CD4-positive, CD25-positive, alpha-beta regulatory T cell (primary cell): ENCODE results near the gene GALNT18. TPM values are rescaled to one million over a fixed set of nuclear protein-coding genes. Genes with fewer than 3 reads are reported as not detected.

ENCODE experiments used
- ATAC-seq, 2 donors: fragments of 150-1000 bp; cut with Tn5 transposase; one replicate each; pipeline ENCODE4 v1.10.0; 2021; ENCODE audit warnings: low read depth in 2 of 2, moderate number of reproducible peaks in 2 of 2, moderate library complexity in 1 of 2
- DNase-seq, 3 donors: peaks; one replicate each; pipeline versions ENCODE4 v3.0.0 to v3.0.0-alpha.2; 2012 to 2022; ENCODE audit warnings: mixed read lengths in 1 of 3
- H3K27ac ChIP-seq: one replicate; pipeline ENCODE4 v1.7.0; 2013; ENCODE audit warnings: mild to moderate bottlenecking, low read length; ENCODE audit not compliant: insufficient read depth, poor library complexity, severe bottlenecking
- H3K27me3 ChIP-seq: one replicate; pipeline ENCODE4 v1.7.0; 2013; ENCODE audit warnings: low read length; ENCODE audit not compliant: control insufficient read depth, insufficient read depth
- H3K36me3 ChIP-seq: one replicate; pipeline ENCODE4 v1.7.0; 2013; ENCODE audit warnings: mild to moderate bottlenecking, low read length, moderate library complexity; ENCODE audit not compliant: control insufficient read depth, insufficient read depth
- H3K4me1 ChIP-seq: 2 replicates; pipeline ENCODE4 v1.7.0; 2013; ENCODE audit warnings: mild to moderate bottlenecking, low read length; ENCODE audit not compliant: insufficient read depth, control insufficient read depth, poor library complexity, severe bottlenecking
- H3K4me3 ChIP-seq: one replicate; pipeline ENCODE4 v1.7.0; 2013; ENCODE audit warnings: low read depth, mild to moderate bottlenecking, low read length, moderate library complexity
- H3K9me3 ChIP-seq, 2 experiments: 1 replicate in 1 of 2; 2 replicates in 1 of 2; pipeline ENCODE4 v1.7.0; 2013; ENCODE audit warnings: low read length in 2 of 2, mild to moderate bottlenecking in 1 of 2, moderate library complexity in 1 of 2; ENCODE audit not compliant: control insufficient read depth in 2 of 2
- H3K27ac Mint-ChIP-seq, 3 donors: one replicate each; pipeline ENCODE4 v1.8.0; 2020 to 2022; ENCODE audit warnings: mild to moderate bottlenecking in 3 of 3, mixed read lengths in 3 of 3, moderate library complexity in 2 of 3
- H3K27me3 Mint-ChIP-seq: one replicate; pipeline ENCODE4 v1.8.0; 2022; ENCODE audit warnings: mild to moderate bottlenecking, mixed read lengths
- H3K36me3 Mint-ChIP-seq: one replicate; pipeline ENCODE4 v1.8.0; 2020; ENCODE audit warnings: mixed read lengths
- H3K4me1 Mint-ChIP-seq, 4 donors: one replicate each; pipeline ENCODE4 v1.8.0; 2020 to 2022; ENCODE audit warnings: mixed read lengths in 4 of 4, mild to moderate bottlenecking in 1 of 4
- H3K4me3 Mint-ChIP-seq, 4 donors: one replicate each; pipeline ENCODE4 v1.8.0; 2020 to 2022; ENCODE audit warnings: mild to moderate bottlenecking in 4 of 4, mixed read lengths in 4 of 4, moderate library complexity in 3 of 4
- H3K9me3 Mint-ChIP-seq, 7 donors: one replicate each; pipeline ENCODE4 v1.8.0; 2020 to 2022; ENCODE audit warnings: mixed read lengths in 7 of 7, mild to moderate bottlenecking in 3 of 7, moderate library complexity in 2 of 7
- polyA plus RNA-seq, 4 donors: library from polyadenylated mRNA; unstranded; fragments of 300-500 nt; fragmentation: Illumina TruSeq; gene quantifications; one replicate each; pipeline ENCODE4 v1.2.3, GENCODE V29; 2021
- total RNA-seq: library from RNA; stranded (reverse); gene quantifications from one replicate; pipeline ENCODE4 v1.2.3, GENCODE V29; 2022

GALNT18 gene
- total and polyA plus RNA-seq, 5 donors from 2014 or later = 0.10 TPM; not detected in 4

GRCh38 chr11:11569936-11570491, 51.8 kb downstream of the GALNT18 start:
- Histone ChIP-seq H3K4me3 (no peak overlapping the region), H3K27ac (no peak overlapping the region), H3K4me1 (no peaks in the 10 kb centered on the region), H3K36me3 (no peaks in the 10 kb centered on the region), H3K9me3 (no peaks in the 10 kb centered on the region), H3K27me3 (no peaks in the 10 kb centered on the region)
- Mint-ChIP-seq H3K27ac (no peak overlapping the region), H3K9me3 (no peaks in the 10 kb centered on the region), H3K4me1 (no peaks in the 10 kb centered on the region), H3K36me3 (no peaks in the 10 kb centered on the region), H3K4me3 (no peak overlapping the region), H3K27me3 (no peaks in the 10 kb centered on the region)
- DNase-seq (no peak), ATAC-seq (no peak)

- no peak for DNase-seq
- no peak overlapping the region for H3K4me3 ChIP-seq
These were observed 53.1 kb downstream of the GALNT18 start for GRCh38 chr11:11568651-11569229.

GRCh38 chr11:11567936-11568650, 53.7 kb downstream of the GALNT18 start:
- Mint-ChIP-seq H3K27me3 (no peaks in the 10 kb centered on the region), H3K36me3 (no peaks in the 10 kb centered on the region), H3K9me3 (no peaks in the 10 kb centered on the region), H3K4me1 (no peaks in the 10 kb centered on the region), H3K27ac (no peak overlapping the region), H3K4me3 (no peak overlapping the region)
- no peaks in the 10 kb centered on the region for H3K9me3 ChIP-seq
- no peaks in the 10 kb centered on the region for H3K27me3 ChIP-seq
- no peaks in the 10 kb centered on the region for H3K4me1 ChIP-seq
- peak in 1 of 3 donors; percentile 7 for DNase-seq
- ATAC-seq = no peak
- H3K4me3 ChIP-seq = no peak overlapping the region
- H3K27ac ChIP-seq = no peak overlapping the region
- no peaks in the 10 kb centered on the region for H3K36me3 ChIP-seq

More at GRCh38 chr11:11568651-11569229, 53.1 kb downstream of the GALNT18 start:
- no peak overlapping the region for H3K27ac ChIP-seq
- no peak overlapping the region for H3K4me3 Mint-ChIP-seq
- H3K4me1 ChIP-seq = no peaks in the 10 kb centered on the region
- no peaks in the 10 kb centered on the region for H3K4me1 Mint-ChIP-seq
- no peaks in the 10 kb centered on the region for H3K27me3 Mint-ChIP-seq
- ATAC-seq = no peak
- H3K9me3 ChIP-seq = no peaks in the 10 kb centered on the region
- no peaks in the 10 kb centered on the region for H3K27me3 ChIP-seq
- H3K9me3 Mint-ChIP-seq = no peaks in the 10 kb centered on the region
- H3K27ac Mint-ChIP-seq = no peak overlapping the region
- H3K36me3 Mint-ChIP-seq = no peaks in the 10 kb centered on the region
- H3K36me3 ChIP-seq = no peaks in the 10 kb centered on the region

- no peaks in the 10 kb centered on the region for H3K36me3 Mint-ChIP-seq
- Histone ChIP-seq H3K27ac (no peak overlapping the region), H3K27me3 (no peaks in the 10 kb centered on the region), H3K9me3 (no peaks in the 10 kb centered on the region), H3K4me3 (no peak overlapping the region), H3K4me1 (no peaks in the 10 kb centered on the region), H3K36me3 (no peaks in the 10 kb centered on the region)
- peaks cover 4% of the 10 kb centered on the region for H3K27me3 Mint-ChIP-seq
- ATAC-seq (no peak), DNase-seq (no peak)
- H3K9me3 Mint-ChIP-seq = peaks cover 0 to 3% (median 0%) of the 10 kb centered on the region in 7 donors
- H3K27ac Mint-ChIP-seq = no peak overlapping the region
- no peaks in the 10 kb centered on the region for H3K4me1 Mint-ChIP-seq
- H3K4me3 Mint-ChIP-seq = no peak overlapping the region
These were observed 56.2 kb downstream of the GALNT18 start for GRCh38 chr11:11565636-11566035.

- ATAC-seq (no peak), DNase-seq (no peak)
- Histone ChIP-seq H3K36me3 (no peaks in the 10 kb centered on the region), H3K27ac (no peak overlapping the region), H3K27me3 (no peaks in the 10 kb centered on the region), H3K4me1 (no peaks in the 10 kb centered on the region), H3K9me3 (no peaks in the 10 kb centered on the region), H3K4me3 (no peak overlapping the region)
- H3K27ac Mint-ChIP-seq = no peak overlapping the region
- peaks cover 0 to 8% (median 2%) of the 10 kb centered on the region in 7 donors for H3K9me3 Mint-ChIP-seq
- peaks cover 4% of the 10 kb centered on the region for H3K27me3 Mint-ChIP-seq
- no peak overlapping the region for H3K4me3 Mint-ChIP-seq
- H3K4me1 Mint-ChIP-seq = no peaks in the 10 kb centered on the region
- H3K36me3 Mint-ChIP-seq = no peaks in the 10 kb centered on the region
These were observed 58.4 kb downstream of the GALNT18 start for GRCh38 chr11:11563200-11563975.

GRCh38 chr11:11561991-11562390, 59.8 kb downstream of the GALNT18 start:
- DNase-seq (no peak), ATAC-seq (no peak)
- no peak overlapping the region for H3K27ac ChIP-seq
- no peaks in the 10 kb centered on the region for H3K27me3 ChIP-seq
- H3K9me3 ChIP-seq = no peaks in the 10 kb centered on the region
- no peaks in the 10 kb centered on the region for H3K4me1 Mint-ChIP-seq
- H3K27ac Mint-ChIP-seq = no peak overlapping the region
- no peaks in the 10 kb centered on the region for H3K4me1 ChIP-seq
- peaks cover 4% of the 10 kb centered on the region for H3K27me3 Mint-ChIP-seq
- H3K36me3 ChIP-seq = no peaks in the 10 kb centered on the region
- peaks cover 0 to 8% (median 2%) of the 10 kb centered on the region in 7 donors for H3K9me3 Mint-ChIP-seq
- H3K36me3 Mint-ChIP-seq = no peaks in the 10 kb centered on the region
- no peak overlapping the region for H3K4me3 ChIP-seq
- H3K4me3 Mint-ChIP-seq = no peak overlapping the region

GRCh38 chr11:11558826-11559225, 63.0 kb downstream of the GALNT18 start:
- Histone ChIP-seq H3K27me3 (no peaks in the 10 kb centered on the region), H3K9me3 (no peaks in the 10 kb centered on the region), H3K4me1 (no peaks in the 10 kb centered on the region), H3K36me3 (no peaks in the 10 kb centered on the region), H3K27ac (no peak overlapping the region), H3K4me3 (no peak overlapping the region)
- no peak for DNase-seq
- Mint-ChIP-seq H3K36me3 (no peaks in the 10 kb centered on the region), H3K27me3 (peaks cover 6% of the 10 kb centered on the region), H3K4me3 (no peak overlapping the region), H3K9me3 (peaks cover 0 to 8% (median 2%) of the 10 kb centered on the region in 7 donors), H3K4me1 (no peaks in the 10 kb centered on the region), H3K27ac (no peak overlapping the region)
- no peak for ATAC-seq
